GM12878 (cell line): ENCODE data around the gene DIAPH1. TPM values are rescaled to one million over a fixed set of nuclear protein-coding genes. Genes with fewer than 3 reads are reported as not detected.

Source experiments
- GATAD2B ChIP-seq: fragments of 450-650 bp; conservative IDR thresholded peaks from 2 replicates; pipeline ENCODE4 v1.6.1; 2017; ENCODE audit warnings: low read depth, mild to moderate bottlenecking, moderate library complexity
- HDAC2 ChIP-seq: fragments of 200-600 bp; sonication (generic); IDR thresholded peaks from 2 replicates; pipeline ENCODE4 v1.6.1; 2017
- IKZF2 ChIP-seq, 2 experiments: fragments of 450-650 bp; IDR thresholded peaks; 2 replicates each; pipeline ENCODE4 v1.6.1; 2017; ENCODE audit warnings: mild to moderate bottlenecking in 2 of 2, moderate library complexity in 2 of 2
- MYC ChIP-seq: IDR thresholded peaks from 2 replicates; pipeline ENCODE4 v1.6.1; 2011; ENCODE audit warnings: mild to moderate bottlenecking, low read length, moderate library complexity, inconsistent platforms; ENCODE audit not compliant: insufficient read depth, insufficient replicate concordance, insufficient read length, severe bottlenecking
- NFYB ChIP-seq: IDR thresholded peaks from 2 replicates; pipeline ENCODE4 v1.6.1; 2011; ENCODE audit warnings: low read depth, mild to moderate bottlenecking, low read length, improper control_type of control experiment, moderate library complexity; ENCODE audit not compliant: insufficient read depth
- NR2F1 ChIP-seq: fragments of 450-650 bp; conservative IDR thresholded peaks from 2 replicates; pipeline ENCODE4 v1.6.1; 2017; ENCODE audit warnings: mild to moderate bottlenecking
- POLR2A ChIP-seq: IDR thresholded peaks from 2 replicates; pipeline ENCODE4 v1.6.1; 2011; ENCODE audit warnings: low read depth, mild to moderate bottlenecking, low read length
- RAD21 ChIP-seq: IDR thresholded peaks from 2 replicates; pipeline ENCODE4 v1.6.1; 2011; ENCODE audit warnings: mild to moderate bottlenecking, low read depth, low read length, moderate library complexity; ENCODE audit not compliant: insufficient read depth
- YBX1 ChIP-seq: fragments of 450-650 bp; IDR thresholded peaks from 2 replicates; pipeline ENCODE4 v1.6.1; 2016; ENCODE audit warnings: antibody characterized with exemption
- polyA plus RNA-seq, 11 experiments: library from polyadenylated mRNA; depleted of rRNA in 4 of 11; unstranded in 6 of 11; stranded (reverse) in 5 of 11; fragments of >200 nt; fragmentation: Nextera tagmentation in 4 of 11; fragmentation: Illumina TruSeq in 1 of 11; extraction: Ambion mirVana in 4 of 11; extraction: Trizol in 1 of 11; gene quantifications; 1 replicate in 1 of 11; 2 replicates in 10 of 11; pipeline versions ENCODE4 v1.2.1 to v1.2.3, GENCODE V29; 2011 to 2016; ENCODE audit warnings: inconsistent platforms in 2 of 11, missing spikeins in 2 of 11, low read depth in 1 of 11
- total RNA-seq, 4 experiments: library from RNA; depleted of rRNA in 3 of 4; stranded (reverse); fragments of >200 nt in 3 of 4; fragmentation: Illumina TruSeq in 1 of 4; extraction: Trizol in 1 of 4; gene quantifications; 2 replicates each; pipeline versions ENCODE4 v1.2.1 to v1.2.3, GENCODE V29; 2013 to 2021
- TF ChIP-seq, protein P1 (sequence below): fragments of 450-650 bp; IDR thresholded peaks from 2 replicates; pipeline ENCODE4 v1.6.1; 2017; ENCODE audit warnings: mild to moderate bottlenecking, moderate library complexity
- TF ChIP-seq, protein P2 (sequence below): IDR thresholded peaks from 2 replicates; pipeline ENCODE4 v1.6.1; 2011; ENCODE audit warnings: low read depth, low read length, improper control_type of control experiment, borderline replicate concordance
- TF ChIP-seq, protein P3 (sequence below): IDR thresholded peaks from 2 replicates; pipeline ENCODE4 v1.6.1; 2011; ENCODE audit warnings: mild to moderate bottlenecking, low read depth, low read length, moderate library complexity; ENCODE audit not compliant: insufficient replicate concordance

Gene DIAPH1
- total and polyA plus RNA-seq, 10 of the 15 experiments (the other 5 are each of a cell fraction or from before 2014, with no cell fraction given): 37.8 to 168 (median 59.0) TPM

DNA sequence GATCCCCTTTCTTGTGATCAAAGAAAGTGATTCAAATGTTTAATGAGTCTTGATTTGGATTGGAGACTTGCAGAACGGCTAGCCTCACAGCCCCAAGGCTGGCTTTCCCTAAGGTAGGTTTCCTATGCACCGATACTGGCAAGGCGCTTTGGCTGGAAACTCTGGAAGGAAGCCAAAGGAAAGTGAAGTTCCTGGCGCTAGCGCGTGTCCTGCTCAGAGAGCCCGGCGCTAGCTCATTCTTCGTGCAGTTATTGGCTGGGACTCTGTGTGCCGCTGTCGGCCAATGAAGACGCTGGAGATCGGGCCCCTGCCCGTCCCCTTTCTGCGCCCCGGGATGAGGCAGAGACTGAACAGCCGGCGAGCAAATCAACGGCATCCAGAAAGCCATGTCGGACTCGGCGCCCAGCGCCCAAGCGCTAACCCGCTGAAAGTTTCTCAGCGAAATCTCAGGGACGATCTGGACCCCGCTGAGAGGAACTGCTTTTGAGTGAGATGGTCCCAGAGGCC is 143.1 kb downstream of the DIAPH1 start, which contains the start of gene PCDHGC3 (continued):
- TF ChIP-seq, protein P1, sequence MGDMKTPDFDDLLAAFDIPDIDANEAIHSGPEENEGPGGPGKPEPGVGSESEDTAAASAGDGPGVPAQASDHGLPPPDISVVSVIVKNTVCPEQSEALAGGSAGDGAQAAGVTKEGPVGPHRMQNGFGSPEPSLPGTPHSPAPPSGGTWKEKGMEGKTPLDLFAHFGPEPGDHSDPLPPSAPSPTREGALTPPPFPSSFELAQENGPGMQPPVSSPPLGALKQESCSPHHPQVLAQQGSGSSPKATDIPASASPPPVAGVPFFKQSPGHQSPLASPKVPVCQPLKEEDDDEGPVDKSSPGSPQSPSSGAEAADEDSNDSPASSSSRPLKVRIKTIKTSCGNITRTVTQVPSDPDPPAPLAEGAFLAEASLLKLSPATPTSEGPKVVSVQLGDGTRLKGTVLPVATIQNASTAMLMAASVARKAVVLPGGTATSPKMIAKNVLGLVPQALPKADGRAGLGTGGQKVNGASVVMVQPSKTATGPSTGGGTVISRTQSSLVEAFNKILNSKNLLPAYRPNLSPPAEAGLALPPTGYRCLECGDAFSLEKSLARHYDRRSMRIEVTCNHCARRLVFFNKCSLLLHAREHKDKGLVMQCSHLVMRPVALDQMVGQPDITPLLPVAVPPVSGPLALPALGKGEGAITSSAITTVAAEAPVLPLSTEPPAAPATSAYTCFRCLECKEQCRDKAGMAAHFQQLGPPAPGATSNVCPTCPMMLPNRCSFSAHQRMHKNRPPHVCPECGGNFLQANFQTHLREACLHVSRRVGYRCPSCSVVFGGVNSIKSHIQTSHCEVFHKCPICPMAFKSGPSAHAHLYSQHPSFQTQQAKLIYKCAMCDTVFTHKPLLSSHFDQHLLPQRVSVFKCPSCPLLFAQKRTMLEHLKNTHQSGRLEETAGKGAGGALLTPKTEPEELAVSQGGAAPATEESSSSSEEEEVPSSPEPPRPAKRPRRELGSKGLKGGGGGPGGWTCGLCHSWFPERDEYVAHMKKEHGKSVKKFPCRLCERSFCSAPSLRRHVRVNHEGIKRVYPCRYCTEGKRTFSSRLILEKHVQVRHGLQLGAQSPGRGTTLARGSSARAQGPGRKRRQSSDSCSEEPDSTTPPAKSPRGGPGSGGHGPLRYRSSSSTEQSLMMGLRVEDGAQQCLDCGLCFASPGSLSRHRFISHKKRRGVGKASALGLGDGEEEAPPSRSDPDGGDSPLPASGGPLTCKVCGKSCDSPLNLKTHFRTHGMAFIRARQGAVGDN: no peak
- TF ChIP-seq NR2F1 (no peak), NFYB (0 out of 2 replicates have a peak, but pooled peaks have one; percentile 62), HDAC2 (no peak), POLR2A (no peak), IKZF2 (IDR thresholded peaks at IDR 0.05) (no peak), MYC (peak; percentile 10), RAD21 (peak; percentile 77), YBX1 (no peak), GATAD2B (no peak)
- TF ChIP-seq, protein P2, sequence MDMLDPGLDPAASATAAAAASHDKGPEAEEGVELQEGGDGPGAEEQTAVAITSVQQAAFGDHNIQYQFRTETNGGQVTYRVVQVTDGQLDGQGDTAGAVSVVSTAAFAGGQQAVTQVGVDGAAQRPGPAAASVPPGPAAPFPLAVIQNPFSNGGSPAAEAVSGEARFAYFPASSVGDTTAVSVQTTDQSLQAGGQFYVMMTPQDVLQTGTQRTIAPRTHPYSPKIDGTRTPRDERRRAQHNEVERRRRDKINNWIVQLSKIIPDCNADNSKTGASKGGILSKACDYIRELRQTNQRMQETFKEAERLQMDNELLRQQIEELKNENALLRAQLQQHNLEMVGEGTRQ: no peak
- TF ChIP-seq, protein P3, sequence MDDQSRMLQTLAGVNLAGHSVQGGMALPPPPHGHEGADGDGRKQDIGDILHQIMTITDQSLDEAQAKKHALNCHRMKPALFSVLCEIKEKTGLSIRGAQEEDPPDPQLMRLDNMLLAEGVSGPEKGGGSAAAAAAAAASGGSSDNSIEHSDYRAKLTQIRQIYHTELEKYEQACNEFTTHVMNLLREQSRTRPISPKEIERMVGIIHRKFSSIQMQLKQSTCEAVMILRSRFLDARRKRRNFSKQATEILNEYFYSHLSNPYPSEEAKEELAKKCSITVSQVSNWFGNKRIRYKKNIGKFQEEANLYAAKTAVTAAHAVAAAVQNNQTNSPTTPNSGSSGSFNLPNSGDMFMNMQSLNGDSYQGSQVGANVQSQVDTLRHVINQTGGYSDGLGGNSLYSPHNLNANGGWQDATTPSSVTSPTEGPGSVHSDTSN: peak; percentile 59
